Activated naive CD8-positive, alpha-beta T cell treated with anti-CD3 and anti-CD28 coated beads, Interleukin-2, amount 50 U/mL, for 16 hours (primary cell): ENCODE data around the gene SP140.
A peak's percentile ranks its signal among the peaks of the same experiment; 100 is the strongest.
"Not testable (repeated sequence)": the region's sequence is repeated elsewhere in the genome, so short reads cannot be mapped to it uniquely, and the experiment has no call there.

Experiments used
- DNase-seq: peaks from one replicate; pipeline ENCODE4 v3.0.0-alpha.2; 2020; ENCODE audit warnings: low read depth, low spot score

Gene SP140

DNA sequence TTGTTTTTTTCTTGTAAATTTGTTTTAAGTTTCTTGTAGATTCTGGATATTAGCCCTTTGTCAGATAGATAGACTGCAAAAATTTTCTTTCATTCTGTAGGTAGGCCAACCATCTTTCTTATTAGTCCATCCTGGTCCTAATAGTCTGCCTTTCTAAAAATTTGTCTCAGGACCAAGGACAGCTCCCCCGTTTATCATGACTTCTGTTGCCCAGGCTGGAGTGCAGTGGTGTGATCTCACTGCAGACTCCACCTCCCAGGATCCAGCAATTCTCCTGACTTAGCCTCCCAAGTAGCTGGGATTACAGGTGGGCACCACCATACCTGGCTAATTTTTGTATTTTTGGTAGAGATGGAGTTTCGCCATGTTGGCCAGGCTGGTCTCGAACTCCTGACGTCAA is 63.8 kb downstream of the SP140 start:
- not testable (repeated sequence) for DNase-seq

DNA sequence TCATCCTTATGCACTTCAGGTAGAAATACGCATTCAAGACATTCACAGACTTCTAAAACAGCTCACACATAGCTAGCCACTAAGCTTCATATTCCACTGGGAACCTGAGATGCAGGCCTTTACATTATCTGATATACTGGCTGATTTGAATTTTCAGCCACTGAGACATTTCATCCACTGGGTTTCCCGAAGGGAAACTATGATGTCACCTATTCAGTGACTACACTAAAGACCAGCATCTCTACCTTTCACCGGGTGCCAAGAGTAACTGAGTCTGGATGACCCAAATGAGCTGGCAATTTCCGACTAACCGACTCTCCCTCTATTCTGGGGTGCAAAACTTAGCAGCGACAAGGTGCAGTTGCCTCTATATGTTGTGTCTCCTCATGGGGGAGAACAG is 69.7 kb downstream of the SP140 start:
- no peak for DNase-seq

DNA sequence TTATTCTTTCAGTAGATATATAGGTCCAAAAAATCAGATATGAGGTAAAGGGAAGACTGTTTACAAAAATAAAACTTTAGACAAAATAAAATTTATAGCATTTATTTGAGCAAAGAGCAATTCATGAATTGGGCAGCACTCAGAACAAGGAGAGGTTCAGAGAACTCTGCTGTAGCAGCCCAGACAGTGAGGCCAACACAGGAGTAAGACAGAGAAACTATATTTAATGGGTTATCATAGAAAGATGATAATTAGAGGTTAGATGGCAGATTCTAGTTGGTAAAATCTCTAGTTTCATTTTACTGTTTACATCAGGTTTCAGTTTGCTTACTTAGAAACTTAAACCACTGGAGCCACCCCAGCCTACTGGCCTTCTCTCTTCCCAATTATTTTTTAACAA is 71.4 kb downstream of the SP140 start:
- no peak for DNase-seq

DNA sequence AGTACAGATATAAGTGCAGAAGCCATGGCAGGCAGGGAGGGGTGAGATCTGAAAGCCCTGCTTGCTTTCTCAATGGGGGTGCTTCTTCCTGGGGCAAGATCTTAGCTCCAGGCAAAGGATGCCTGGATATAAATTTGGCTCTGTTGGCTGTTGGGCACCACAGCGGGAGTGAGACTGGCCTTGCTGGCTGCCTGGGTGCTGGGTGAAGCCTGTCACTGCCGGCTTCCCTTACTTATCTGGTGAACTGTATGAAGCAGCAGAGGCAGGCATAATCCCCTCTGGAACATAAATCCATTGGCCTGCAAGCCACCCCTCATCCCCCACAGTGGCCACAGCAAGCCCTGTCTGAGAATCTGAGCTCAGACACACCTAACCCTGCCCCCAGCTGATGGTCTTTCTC is 74.1 kb downstream of the SP140 start:
- no peak for DNase-seq

DNA sequence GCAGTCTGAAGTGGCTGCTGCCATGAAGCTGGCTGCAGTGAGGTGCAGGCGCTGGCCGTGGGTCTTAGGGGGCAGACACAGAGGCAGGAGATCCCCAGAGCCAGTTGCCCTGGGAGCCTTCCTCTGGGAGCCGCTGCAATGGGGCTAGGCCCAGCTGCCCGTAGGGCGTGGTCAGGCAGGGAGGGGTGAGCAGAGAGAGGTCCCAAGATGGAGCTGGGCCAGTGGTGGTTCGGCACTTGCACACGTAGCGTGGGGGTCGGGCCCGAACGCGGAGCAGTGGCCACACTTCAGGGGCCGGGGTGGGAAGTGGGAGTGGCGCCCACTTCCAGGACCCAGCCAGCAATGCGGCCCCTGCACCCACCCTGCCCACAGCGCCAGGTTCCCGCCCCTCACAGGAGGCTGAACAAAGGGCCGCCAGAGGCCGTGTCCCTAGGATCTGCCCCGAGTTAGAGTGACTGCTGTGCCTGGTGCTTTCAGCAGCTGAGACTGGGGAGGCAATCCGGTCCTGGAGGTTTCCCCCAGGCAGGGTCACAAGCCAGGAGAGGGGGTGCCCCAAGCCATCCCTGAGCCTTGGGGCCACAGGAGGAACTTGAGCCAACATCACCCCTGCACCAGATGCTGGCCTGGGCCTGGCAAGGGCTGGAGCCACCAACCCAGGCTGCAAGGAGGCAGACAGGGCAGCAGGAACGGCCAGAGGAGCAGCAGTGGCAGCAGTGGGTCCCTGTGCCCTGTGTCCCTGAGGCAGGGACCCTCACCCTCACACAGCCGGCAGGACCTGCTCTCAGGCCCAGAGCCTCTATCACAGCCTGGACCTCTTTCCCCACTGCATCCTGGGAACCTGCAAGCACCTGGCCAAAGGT is 80.1 kb downstream of the SP140 start:
- no peak for DNase-seq

DNA sequence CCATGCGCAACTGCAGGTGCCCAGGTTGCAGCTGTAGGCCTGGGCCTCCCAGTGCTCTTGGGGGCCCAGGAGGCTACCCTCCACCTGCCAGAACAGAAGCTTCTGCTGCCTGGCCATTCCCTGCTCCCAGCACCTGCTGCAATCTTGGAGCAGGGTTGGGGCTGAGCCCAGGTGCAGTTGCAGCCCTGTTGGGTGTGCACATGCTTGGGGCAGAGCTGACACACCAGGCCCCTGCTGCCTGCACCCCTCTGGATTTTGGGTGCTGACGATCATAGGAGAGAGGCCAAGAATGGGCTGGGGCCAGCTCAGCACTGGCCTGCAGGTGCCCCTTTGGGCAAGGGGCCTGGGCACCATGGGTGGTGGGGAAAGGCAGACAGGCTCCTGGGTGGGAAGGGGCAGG is 80.9 kb downstream of the SP140 start:
- DNase-seq = no peak

DNA sequence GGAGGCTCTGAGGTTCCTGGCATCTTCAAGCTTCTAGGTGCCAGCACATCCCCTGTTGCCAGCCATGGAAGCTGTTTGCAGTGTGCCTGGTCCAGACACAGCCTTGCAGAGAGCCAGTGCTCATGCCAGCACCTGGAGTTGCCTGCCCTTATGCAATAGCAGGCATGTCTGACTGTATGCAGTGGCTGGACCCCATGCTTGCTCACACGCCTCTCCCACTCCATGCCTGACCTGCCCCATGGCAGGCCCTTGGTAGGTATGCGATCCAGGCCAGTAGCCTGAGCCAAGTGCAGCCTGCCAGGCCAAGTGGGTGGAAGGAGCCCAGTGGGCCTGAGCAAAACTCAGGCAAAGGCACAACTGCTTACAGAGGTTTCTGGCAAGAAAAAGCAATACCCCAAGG is 81.9 kb downstream of the SP140 start:
- no peak for DNase-seq

DNA sequence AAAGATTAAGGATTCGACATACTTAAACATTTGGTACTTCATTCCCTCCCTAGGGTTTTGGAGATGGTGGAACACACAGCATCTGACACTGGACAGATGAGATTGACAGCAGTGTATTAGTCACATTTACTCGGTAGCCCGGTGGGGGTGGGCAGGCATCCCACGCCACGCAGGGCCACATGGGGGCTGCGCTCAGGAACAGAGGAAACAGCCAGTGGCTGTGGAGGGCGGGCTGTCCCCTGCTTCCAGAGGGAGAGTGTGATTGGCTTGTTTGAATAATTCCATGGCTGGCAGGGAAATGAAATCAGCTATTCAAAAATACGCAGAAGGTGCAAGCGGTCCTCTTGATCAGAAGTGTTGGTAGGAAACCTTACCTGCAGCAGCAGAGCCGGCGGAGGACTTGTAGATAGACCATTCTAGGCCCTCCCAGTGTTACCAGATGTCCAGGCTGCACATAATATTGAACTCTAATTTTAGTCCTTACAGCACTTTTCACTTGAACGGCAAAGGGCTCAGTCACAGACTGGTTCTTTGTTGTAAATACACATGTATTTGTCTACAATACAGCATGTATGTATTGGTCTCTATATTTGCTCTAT is 83.0 kb downstream of the SP140 start:
- no peak for DNase-seq

DNA sequence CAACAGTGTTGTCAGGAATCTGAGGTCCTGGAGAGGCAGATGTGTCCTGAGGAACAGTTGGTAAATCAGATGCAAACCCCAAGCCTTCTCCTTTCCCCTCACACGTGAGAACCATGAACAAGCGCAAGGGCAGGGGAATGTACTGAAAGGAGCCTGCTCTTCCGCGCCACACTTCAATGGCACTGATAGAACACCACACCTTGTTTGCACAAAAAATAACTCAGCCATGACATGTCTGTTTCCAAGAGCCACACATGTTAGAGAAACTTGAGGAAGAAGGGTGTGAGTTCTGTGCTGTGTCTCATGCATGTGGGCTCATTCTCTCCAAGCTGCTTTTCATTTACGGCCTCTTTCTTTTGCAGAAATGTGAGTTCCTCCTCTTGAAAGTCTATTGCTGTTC is 85.3 kb downstream of the SP140 start:
- not testable (repeated sequence) for DNase-seq

DNA sequence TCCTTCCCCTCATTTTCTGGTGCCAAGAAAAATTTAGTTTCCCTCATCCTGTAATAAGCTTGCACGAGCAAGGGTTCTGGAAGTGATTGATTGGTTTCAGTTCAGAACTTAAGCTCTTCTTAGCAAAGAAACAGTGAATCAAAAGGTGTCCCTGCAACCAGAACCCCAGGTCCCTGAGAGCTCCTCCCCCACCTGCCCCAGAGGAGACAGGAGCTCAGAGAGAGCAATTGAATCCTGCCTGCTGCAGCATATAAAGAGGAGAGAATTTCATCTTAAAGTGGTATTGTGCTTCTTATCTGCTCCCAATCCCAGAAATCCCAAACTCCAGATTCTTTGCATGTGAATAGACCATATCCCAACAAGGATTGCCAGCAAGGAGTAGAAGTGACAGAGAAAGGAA is 86.1 kb downstream of the SP140 start:
- DNase-seq = not testable (repeated sequence)

DNA sequence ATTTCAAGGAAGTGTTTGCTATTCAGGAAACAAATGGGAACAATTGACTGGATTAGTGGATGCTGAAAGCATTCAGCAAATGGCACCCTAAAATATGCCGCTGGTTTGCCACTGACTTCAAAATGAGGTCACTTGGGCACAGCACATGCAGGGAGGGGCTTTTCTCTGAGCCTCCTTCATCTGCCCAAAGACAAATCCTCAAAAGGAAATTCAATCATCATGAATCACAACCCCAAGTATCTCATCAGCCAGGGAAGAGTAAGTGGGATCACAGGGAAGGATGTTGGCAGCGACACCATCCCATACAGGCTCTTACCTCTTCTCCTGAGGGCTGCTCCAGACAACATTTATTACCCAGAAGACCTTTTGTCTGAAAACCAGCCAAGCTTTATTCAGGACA is 87.1 kb downstream of the SP140 start:
- DNase-seq = no peak

DNA sequence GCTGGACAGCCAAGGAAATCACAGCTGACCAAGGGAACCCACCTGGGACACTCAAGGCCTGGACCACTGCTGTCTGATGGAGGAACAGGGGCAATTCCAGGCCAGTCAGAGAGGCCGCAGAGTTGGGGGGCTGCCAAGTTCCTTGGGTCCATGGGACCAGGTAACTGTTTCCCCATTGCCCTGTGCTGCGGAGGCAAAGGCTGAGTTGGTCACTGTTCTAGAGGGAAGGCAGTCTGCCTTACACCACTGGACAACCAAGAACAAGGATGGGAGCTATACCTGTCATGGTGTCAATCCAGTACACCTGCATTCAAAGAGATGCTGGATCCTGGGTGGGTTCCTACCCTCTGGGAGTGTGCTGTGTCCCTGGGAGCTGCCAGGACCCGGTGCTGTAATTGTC is 91.8 kb downstream of the SP140 start:
- no peak for DNase-seq

DNA sequence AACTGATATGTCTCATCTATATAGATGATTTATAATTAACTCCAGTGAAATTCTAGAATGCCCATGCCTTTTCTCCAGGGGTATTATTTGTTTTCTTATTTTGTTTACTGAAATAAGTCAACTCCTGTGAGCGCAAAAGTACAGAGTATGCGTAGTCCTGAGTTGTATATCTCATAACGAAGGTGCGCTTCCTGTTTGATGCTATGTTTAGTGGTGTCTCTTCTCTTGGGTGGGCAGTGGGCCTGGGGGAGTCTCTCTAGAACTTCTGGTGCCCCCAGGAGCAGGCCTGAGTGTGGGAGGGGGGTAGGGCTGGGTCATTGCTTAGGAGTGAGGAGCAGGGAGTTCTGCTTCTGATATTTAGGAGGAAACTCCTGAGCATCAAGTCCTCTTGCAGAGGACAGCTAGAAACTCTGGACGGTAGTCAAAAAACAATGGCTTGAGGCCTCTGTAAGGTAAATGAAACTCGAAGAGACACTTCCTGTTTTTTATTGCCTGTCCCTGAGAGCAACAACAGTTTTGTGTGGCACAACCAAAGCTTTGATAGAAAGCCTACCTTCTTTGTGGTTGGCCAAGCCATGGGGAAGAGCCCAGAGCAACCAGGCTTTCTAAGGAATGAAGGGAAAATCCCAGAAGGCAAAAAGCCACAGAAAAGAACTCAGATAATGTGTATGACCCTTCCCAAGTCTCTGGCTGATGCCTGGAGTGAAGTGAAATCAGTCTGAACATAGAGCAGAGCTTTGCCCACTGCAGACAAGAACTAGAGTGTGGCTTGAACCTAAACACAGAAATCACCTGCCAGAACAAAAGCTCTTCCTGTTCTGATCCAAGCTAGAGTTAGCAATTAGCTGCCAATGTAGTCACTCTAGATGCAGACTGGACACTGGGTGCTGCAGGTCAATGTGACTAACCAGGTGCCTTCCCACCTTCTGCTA is 92.9 kb downstream of the SP140 start:
- no peak for DNase-seq

DNA sequence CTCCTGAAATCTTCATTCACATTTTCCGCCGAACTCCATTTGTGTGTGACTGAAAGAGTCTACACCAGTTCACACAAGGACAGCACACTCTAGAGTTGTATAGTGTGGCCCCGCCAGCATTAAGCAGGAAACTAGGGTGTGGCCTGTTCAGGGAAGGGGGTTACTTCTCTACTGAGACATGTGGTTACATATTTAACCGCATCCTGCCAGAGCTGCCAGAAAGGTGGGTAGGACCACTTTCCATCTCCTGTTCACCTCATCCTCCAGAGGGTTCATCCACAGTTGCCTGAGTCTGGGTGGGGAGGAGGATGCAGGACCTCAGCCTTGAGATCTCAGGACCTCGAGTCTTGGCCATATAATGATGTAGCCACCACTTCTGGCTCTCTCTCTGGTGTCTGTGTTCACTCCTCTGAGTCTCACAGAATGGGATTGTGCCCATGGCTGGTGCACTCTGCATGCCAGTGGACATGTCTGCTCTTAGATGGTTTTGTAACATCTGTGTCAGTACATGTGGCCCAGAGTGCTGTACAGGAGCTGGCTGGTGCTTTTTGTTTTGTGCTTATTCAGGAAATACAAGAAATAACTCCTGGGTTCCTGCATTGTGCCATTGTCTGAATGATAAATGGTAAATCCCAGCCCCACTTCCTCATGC is 93.8 kb downstream of the SP140 start:
- peak; percentile 8 for DNase-seq

DNA sequence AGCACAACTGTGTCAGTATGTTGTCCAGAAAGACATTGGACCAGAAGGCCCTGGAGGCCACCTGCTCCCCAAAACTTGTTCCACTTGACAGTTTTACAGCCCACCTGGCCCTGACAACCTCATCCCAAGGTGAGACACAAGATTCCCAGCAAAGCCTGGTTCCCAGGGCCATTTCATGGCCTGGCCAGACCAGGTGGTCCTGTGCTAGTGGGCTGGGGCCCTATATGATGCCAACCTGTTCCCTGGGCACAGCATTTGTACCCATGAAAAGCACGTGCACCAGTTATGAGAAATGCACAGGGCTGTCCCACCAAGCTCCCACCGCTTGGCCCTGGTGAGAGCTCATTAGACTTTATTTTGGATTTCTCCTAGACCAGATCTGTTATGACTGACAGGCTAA is 95.5 kb downstream of the SP140 start:
- DNase-seq = no peak

DNA sequence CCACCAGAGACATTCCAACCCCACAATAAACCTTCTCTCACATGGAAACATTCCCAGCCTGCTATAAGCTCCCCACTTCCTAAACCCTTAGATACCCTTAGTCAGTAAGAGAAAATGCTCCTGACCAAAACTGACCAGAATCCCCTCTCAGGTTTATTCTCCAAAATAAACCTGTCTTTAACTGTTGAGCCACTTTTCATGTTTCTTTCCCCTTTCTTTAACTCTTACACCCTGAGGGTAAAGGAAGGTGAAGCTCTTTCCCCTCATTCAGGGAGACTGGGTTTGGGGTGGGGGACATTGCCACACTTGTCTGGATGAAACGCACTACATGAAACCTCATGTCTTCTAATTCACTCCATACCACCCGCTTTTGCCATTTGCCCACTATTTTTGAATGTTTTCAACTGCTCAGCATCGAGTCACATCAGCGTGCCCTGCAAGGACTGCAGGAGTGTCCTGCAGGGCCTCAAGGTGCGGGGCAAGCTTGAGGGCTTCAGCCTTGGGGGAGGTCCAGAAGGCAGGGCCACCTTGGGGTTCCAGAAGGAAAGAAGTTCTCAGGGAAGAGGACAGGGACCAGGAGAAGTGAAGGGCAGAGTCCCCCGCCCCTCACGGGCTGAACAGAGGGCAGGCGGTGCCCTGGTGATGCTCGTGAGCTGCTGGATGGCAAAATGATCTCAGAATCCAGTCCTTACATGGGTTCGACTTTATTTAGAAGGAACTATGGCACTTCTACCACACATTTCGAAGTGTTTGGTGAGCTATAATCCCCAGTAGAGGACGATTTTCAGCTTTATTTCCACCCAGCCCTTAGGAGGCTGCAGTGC is 97.2 kb downstream of the SP140 start:
- no peak for DNase-seq

DNA sequence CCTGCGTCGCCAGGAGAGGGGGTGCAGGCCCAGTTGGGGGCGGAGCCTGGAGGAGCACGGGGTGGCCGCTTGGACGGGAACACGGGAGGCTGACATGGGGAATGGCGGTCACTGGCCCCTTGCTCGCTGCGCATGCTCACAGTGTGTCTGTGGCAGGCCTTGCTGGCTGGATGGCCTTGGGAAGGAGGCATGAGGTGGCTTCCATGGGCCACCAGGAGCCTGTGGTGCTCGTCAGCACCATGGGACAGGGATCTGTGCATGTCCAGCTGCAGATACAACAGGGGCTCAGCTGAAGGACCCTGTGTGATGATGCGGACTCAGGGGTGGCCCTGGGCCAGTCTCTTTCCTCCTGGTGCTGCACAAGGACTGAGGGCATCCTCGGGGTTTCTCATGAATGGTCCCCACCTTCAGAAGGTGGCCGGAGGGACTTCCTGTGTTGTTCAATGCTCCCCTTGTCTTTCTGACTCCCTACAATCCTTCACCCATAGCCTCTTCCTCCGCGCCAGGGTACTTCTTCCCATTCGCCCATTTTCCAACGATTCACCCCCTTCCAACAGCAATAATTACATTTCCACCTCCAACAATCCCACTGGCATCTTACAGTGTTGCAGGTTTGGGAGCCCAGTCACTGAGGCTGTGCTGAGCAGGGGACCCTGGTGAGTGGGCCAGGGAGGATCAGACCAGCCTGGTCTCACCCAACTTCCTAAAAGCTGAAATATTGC is 98.0 kb downstream of the SP140 start:
- DNase-seq = no peak

DNA sequence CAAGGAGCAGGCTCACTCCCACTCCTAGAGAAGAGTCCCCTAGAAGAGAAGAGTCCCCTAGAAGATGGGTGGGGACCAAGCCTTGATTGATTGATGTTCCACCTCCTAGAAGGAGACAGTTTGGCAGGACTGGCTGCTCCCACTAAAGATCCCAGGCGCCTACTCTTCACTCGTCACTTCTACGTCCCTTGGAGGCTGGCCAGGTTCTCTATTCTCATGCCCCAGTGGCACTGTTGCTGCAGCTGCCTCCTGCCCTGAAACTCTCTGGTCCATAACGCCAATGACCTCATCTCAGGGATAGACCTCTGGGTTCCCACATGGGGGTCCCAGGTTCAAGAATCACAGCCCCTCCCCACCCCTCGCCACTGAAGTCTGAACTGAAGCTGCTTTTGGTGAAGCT is 99.0 kb downstream of the SP140 start:
- no peak for DNase-seq

DNA sequence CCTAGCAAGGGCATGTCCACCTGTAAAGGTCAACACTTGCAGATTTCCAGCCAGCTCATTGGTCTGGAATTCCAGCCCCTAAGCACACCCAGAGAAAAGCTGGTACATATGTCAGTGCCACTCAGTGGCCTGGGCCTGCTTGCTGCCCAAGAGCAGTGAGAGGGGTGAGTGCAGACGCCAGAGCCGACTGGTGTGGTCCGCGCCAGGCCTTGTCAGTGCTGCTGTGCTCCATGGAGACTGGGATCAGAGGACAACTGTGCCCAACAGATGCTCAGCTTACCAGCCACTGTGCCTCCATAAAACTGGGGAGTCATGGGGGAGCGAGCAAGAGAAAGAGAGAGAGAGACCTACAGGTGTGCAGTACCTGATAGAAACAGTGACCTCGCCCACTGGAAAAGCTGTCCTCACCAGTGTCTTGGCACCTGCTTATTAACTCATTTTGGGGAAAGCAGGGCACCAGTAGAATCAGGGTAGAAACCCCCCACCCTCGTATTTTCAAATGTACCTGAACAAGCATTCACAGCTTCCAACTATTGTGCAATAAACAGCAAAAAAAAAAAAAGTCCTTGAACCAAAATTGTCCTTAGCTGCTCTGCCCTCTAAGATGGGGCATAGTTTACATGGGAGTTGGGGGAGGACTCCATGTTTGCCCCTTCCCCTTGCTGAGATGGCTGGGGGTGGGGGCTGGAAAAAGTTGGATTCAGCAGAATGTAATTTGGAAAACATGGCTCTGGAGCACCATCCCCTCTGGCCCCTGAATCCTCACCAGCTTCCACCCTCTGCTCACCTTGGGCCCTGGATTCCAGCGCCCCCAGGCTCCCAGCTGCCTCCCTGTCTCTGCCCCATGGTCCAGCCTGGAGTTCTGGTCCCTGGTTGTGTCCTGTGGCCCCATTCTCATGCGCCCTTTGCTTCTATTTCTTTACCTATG is 100.0 kb downstream of the SP140 start:
- no peak for DNase-seq
